LoVo (cell line): ENCODE measurements around the gene TMEM45B.
"Not testable (repeated sequence)": the region's sequence is repeated elsewhere in the genome, so short reads cannot be mapped to it uniquely, and the experiment has no call there.

ENCODE experiments used
- DNase-seq: peaks from one replicate; pipeline ENCODE4 v3.0.0-alpha.2; 2016; ENCODE audit warnings: low spot score

Gene TMEM45B

DNA sequence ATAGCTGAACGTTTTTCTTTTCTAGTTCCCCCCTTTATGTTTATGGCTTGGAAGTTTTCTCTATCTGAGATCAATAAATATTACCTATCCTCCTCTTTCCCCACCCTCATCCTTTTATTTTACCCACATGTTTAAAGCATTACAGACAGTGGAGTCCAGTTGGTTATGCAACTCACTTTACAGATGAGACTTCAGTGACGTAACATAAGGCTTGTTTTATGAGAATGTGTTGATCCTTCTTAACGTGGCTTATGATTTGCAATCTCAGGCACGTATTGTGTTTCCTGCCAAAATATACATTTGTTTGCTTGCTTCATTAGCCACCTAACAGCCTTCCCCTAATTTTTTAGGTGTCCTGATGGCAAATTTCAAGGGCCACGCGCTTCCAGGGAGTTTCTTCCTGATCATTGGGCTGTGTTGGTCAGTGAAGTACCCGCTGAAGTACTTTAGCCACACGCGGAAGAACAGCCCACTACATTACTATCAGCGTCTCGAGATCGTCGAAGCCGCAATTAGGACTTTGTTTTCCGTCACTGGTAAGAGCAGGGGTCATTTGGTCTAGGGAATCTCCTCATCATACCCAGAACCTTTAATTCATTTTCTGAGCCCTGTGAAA lies 36.6 kb downstream of the TMEM45B start:
- DNase-seq: no peak

DNA sequence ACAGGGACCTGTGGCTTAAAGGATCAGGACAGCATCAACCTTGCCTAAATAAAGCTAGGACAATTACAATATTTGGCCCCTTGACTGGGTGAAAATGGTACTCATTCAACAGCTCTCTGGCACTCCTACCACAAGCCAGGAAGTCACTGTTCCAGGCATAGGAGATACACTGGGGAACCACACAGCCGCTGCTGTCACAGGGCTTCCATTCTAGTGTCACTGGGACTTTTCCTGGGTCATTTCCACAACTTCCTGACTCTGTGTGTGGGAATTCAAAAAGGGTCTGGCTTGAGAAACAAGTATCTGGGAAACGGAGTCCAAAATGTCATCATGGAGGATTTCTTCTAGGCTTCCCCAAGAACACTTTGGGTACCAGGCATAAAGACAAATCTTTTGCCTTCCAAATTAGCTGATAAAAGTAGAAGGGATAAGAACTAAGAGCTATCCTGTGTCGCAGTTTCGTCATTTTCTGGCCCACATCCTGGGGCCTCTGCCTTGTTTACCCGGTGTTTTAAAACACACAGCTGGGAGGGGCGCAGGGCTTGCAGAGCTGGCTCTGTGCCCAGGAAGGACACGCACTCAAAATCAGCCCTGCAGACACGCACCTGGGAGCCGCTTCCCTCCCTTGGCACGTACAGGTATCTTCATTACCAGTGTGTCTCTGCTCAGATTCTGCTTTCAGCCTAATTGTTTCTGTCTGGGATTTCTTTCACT lies 38.0 kb downstream of the TMEM45B start:
- peak; percentile 86 for DNase-seq

DNA sequence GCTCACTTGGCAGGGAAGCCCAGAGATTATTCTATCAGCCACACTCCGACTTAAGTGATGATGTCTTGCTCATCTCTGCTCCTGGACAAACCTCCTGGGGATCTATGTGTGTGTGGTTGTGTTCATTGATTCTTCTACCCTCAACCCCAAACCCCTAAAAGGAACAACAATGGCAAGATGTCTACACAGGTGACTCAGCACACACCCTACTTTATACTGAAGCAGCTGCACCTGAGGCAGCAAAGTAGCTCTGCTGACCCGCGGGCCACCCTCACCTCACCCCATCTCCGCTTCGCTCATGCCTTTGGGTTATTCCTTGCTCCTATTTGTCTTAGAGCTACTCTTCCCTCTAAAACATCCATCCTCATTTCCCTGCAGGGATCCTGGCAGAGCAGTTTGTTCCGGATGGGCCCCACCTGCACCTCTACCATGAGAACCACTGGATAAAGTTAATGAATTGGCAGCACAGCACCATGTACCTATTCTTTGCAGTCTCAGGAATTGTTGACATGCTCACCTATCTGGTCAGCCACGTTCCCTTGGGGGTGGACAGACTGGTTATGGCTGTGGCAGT lies 38.7 kb downstream of the TMEM45B start:
- DNase-seq: no peak

DNA sequence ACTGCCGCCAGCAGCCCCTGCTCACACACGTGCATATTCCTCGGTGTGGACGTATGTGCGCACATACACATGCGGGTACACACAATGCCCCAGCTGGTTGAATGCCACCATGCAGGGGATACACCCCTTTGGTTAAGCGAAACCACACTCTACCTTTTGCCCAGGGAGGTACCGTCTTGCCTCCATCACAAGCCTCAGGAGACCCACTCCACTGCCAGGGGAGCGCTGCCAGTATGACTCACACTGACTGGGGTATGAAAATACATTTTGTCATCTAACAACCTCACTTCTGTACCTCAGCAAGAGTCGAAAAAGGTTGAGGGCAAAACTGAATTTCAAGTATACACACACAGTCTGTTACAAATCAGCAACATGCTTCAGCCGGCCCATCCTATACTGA lies 39.4 kb downstream of the TMEM45B start:
- no peak for DNase-seq

DNA sequence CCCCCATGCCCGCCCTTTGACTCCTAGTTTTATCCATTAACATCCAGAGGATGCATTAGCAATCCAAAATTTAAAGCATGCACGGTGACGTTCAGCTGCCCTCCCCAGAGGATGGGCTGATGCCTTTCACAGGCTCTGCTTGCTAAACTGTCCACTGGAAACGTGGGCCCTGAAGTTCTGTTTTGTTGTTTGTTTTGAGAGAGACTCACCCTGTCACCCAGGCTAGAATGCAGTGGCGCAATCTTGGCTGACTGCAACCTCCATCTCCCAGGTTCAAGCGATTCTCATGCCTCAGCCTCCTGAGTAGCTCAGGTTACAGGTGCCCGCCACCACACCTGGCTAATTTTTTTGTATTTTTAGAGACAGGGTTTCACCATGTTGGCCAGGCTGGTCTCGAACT lies 40.4 kb downstream of the TMEM45B start:
- DNase-seq: no peak

DNA sequence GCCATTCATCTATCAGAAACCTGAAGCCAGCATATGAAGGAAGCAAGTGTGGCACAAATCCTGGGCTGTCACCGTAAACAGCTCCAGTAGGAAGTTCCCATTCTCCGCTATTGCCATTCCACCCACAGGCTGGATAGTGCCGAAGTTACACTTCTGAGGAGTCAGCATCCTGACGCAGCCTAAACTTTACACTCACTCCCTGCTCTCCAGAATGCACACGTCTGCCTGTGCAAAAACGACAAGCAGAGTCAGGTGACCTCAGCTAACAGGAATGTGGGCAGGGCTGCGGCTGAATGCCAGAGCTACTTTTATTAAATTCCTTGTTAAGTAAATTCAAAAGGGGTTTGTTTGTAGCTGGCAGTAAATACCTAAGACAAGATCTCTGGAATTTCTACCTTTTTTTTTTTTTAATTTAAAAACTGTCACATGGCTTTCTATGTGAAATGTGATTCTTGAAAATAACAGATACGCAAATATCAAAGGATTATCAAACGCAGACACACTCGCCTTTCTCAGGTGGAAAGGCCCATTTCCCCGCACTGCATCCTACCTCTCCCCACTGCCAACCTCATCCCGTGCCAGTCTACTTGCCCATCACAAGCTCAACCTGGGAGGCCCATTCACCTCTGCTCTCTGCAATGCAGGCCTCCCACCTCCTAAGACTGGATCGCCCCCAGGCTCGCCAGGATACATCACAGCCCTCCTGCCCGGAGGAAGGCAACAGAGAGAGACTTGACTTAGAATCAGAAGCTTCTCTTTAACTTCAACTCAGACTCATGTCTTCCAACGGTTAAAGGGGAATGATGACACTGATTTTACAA lies 46.3 kb downstream of the TMEM45B start:
- DNase-seq: peak; percentile 93

DNA sequence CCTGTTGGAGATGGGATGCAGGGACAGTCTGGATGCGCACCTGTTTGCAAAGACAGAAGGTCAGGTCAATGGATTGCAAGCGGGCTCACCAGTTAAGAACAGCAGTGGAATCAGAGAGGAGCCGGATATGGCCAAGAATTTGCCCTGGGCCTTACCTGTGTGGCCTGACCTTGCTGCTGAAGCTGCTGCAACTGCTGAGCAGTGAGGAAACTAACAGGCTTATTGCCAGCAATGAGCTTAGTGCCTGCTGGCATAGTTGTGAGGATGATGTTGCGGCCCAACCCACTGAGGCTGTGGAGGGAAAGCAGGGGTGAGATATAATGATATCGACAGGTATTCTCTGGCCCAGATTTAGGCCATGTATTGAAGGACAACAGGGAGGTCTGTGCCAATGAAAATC lies 49.2 kb downstream of the TMEM45B start:
- no peak for DNase-seq

DNA sequence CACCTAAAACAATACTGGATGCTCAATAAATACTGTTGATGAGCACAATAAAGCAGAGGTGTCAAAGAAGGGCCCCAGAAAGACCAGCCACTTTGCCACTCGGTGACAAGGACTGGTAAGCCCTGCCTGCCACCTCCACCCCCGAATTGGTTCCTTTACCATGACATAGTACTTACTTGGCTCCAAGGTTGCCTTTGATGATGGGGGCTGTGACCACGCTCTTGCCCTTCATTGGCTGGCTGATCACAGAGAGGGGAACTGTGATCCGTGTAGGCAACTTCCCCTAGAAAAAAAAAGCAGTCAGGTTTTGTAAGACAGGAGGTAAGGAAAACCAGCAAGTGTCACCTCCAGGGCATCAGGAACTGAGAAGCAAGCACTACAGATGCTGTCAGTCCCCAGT lies 50.1 kb downstream of the TMEM45B start:
- no peak for DNase-seq

DNA sequence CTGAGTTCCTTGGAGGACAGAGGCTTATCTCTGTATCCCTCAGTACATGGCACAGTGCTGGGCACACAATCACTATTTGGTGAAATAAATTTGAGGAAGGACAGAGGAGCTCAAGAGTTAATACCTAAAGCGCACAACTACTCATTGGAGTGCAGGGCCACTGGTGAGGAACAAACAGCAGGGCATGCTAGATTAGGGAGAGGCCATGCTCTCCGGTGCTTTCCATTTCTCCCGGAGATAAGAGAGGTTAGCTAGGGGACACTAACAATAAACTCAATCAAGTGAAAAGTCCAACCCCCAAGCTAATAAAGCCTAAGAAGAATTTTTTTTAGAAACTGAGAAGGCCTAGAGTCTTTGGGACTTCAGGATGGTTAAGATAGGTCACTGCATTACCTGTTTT lies 50.7 kb downstream of the TMEM45B start:
- DNase-seq: no peak

DNA sequence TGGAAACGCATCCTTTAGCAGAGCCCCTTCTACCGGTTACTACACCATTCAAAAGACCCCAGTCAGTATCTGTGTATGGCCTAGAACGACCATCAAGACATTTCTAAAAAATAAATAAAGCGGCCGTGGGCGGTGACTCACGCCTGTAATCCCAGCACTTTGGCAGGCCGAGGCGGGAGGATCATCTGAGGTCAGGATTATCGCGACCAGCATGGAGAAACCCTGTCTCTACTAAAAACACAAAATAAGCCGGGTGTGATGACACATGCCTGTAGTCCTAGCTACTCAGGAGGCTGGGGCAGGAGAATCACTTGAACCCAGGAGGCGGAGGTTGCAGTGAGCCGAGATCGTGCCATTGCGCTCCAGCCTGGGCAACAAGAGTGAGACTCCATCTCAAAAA lies 53.0 kb downstream of the TMEM45B start:
- DNase-seq: not testable (repeated sequence)

DNA sequence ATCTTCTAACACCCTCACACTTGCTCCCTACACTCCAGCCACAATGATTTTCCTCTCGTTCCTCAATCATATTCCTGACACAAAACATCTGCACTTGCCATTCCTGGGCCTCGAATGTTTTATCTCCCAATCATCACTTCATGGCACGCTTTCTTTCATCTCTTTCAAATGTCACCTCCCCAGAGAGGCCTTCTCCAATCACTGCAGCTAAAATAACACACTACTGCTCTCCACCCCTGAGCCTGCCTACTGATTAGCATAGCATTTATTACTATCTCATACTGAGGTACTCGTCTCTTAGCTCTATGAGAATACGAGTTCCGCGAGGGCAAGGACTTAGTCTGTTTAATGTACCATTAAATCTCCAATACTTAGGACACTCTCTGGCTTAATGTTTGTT lies 56.3 kb downstream of the TMEM45B start:
- DNase-seq: no peak

DNA sequence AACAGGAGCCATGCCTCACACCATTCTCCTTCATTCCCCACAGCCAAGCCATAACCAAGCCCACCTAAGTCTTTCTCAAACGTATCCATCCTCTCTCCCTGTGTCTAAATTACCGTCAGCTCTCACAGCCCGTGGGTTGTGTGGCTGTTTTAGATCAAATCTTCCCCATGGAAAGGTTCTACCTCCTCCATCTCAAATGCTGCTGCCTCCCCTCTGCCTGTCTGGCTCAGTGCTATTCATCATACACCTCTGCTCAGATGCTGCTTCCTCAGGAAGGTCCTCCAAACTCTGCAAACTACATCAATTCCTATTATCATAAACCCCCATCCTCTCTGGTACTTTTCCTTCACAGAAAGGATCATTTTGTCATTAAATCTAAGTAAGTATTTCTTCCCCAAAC lies 64.7 kb downstream of the TMEM45B start:
- DNase-seq: no peak

DNA sequence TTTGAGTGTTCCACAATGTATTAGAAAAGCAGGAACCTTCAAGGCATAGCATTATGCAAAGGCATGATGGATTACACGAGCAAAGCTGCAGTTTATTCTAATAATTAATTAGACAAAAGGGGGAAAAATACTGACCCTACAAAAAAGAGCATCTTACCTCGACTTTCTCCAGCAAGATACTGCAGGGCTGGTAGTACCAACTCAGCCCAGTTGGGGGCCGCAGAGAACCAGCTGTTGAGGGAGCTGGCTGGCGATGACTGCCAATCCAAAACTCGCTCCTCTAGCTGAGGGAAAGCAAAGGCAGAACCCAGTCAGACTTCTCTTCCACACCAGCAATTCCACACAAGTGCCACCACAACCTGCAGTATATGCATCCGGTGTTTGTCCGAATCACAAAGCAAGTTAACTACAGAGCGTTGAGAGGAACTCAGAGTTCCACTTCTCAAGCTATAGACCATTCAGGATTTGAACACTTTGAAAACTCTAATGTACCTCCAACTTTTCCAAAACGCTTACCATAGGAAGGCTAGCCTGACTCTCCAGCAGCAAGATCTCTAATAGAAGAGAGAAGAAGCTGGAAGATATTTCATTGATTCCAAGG lies 66.0 kb downstream of the TMEM45B start:
- no peak for DNase-seq

DNA sequence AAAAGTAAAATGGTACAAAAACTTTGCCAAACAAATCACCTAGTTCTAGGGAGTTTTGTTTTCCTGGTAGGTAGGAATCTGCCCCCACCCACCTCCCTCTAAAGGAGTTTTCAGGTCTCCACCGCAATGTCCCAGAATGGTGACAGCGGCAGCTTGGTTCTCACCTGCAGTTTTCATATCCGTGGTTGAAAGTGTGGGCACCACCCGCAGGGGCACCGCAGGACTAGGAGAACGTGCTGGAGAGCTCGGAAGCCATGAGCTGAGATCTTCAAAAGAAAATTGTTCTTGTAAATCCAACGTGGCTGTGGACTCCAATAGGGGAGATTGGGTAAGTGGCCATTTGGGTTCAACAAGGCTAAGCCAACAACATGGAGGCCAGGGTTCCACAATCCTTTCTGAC lies 68.9 kb downstream of the TMEM45B start:
- no peak for DNase-seq

DNA sequence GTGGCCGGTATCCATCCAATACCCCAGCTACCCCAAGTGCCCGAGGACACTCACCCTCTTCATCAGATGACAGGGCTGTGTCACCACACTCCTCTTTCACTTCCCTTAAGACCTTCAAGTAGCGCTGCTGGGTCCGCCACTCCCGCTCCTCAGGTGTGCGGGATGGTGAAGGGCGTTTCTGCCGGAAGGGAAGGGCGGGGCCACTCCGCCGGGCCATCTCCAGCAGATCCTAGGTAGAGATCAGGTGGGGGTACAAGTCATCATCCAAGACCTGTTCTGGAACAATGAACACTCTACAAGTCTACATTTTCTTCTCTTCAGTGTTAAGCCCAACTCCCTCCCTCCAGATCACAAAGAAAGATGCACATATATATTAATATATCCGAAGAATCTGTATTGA lies 69.7 kb downstream of the TMEM45B start:
- no peak for DNase-seq

DNA sequence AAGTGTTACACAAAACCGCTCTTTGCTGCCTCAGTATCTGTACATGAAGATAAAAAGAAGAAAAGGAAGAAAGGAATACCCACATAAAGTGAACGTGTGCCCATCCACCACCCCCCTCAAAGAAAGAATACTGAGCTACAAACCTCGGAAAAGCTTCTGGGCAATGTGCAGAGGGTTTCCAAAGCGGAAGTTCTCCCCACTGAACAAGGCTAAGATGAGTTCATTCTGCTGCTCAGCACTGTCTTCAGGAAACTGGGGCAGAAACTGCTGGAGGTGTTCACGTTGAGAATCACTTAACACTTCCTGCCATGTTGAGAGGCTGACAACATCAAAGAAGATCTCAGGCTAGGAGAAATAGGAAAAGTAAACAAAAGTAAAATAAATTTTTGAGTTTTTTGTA lies 72.8 kb downstream of the TMEM45B start:
- DNase-seq: no peak

DNA sequence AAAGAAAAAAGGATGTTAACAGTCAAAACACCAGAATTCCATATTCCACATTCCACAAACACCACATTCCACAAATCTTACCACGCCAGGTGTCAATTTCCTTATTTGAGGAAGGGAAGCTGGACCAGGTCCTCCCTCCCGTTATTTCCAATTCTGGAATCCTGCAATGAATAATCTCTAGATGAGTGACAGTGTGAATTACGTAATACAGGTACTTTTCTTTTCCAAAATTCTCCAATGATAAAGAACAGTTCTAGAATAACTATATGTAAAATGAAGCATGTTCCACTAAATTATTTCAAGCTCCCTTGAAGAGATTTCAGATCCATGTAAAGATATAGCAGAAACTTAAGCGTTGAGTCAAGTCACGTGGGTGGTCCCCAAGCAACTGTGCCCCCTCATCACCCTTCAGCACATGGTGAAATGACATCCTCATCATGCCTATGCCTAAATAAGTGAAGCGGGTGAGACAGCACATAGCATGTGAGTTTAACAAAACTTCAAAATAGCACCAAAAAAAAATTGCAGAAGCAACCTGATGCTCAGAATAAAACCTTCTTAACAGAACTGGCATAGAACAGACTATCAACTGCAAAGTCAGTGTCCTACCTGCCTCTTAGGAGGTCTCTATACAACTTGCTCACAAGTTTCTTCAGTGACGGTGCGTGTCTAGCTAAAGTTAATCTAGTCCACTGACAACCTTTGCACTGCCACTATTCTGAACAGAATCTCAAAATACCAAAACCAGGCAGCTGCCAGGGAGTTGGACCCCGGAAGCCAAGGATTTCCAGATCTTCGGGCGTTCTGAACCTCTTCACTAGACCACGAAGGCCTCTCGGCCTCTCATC lies 78.9 kb downstream of the TMEM45B start:
- DNase-seq: peak; percentile 5

DNA sequence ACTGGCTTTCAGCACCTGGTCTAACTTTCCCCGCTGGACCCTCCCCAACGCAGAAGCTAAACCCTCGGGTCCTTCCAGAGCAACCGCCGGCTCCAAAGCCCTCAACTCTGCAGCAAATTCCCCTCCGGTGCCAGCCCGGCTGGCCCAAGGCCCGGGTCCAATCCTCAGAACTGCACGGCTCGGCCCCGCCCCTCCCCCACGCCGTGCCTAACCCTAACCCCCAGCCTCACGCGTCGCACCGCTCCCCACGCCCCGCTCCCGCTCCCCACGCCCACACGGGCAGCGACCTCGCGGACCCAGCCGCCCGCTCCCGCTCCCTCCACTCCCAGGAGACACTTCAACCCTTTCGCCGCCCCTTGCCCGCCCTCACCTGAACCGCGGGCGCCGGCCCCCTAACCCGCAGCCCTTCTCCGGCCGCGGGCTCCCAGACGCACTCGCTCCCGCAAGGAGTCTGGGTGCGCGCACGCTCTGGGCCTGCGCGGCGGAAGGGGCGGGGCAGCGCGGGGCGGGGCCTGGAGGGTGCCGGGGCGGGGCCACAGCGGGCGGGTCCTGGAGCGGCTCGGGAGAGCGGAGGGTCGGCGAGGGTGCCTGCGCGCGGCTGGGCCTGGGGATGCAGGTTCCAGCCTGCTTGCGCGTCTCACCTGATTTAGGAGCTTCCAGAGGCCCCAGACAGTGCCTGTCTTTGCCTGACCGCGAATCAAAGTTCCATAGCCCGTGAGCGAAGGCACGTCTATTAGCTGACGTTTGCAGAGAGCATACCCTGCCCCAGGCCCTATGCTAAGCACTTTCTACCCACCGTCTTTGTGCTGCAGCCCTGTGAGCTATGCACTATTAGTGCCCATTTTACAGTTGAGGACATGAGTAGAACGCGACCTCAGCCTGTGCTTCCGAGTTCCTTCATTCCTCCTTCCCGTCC lies 79.7 kb downstream of the TMEM45B start, which contains the start of gene NFRKB:
TSS of gene NFRKB (minus strand) at position 453 of the 916 bp plus-strand sequence. CDS start 2,729 bp downstream, outside the sequence.
- peak; percentile 88 for DNase-seq

DNA sequence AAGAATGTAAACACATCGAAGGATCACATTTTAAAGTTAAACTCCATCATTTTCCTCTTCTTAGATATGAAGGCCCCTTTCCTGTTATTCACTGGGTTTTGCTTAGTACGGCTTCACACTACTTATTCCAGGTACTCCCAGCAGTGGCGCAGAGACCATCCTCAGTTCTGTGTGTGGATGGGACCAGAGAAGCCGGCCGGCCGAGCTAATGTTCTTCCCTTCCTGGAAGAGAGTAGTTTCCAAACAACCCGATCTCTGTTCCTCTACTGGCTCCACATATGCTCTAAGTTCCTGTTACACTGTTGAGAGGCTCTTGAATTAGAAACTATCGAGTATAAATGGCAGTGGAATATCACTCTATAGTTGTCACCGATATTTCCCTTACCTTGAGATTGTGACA lies 80.4 kb downstream of the TMEM45B start:
- no peak for DNase-seq

DNA sequence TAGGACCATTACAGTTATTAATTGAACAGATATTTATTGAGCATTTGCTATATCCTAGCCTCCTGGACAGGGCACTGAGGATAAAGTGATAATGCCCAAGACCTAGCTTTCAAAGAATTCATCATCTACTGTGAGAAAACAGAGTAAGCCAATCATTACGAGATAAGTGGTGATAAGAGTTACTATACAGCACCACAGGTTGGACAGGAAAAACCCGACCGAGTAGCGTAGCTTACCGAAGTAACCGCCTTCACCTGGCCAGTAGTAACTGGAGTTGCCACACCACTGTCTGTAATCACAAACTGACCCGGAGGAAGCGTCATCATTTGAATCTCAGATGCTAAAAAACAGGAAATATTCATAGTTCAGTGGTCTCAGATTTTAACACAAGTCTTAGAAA lies 89.8 kb downstream of the TMEM45B start:
- no peak for DNase-seq
